Chondrocyte (in vitro differentiated cells): ENCODE data around the gene NTRK3. TPM values are rescaled to one million over a fixed set of nuclear protein-coding genes. Genes with fewer than 3 reads are reported as not detected.

Experiments
- DNase-seq: peaks from one replicate; pipeline ENCODE4 v3.0.0; 2021; ENCODE audit warnings: mixed read lengths, low spot score
- H3K27ac Mint-ChIP-seq: one replicate; pipeline ENCODE4 v1.8.0; 2021; ENCODE audit warnings: mild to moderate bottlenecking, moderate library complexity, mixed read lengths; ENCODE audit not compliant: unreplicated experiment
- H3K27me3 Mint-ChIP-seq: 2 replicates; pipeline ENCODE4 v1.8.0; 2021; ENCODE audit warnings: low read depth, mixed read lengths
- H3K36me3 Mint-ChIP-seq: 2 replicates; pipeline ENCODE4 v1.8.0; 2021; ENCODE audit warnings: low read depth, mixed read lengths
- H3K4me1 Mint-ChIP-seq: 2 replicates; pipeline ENCODE4 v1.8.0; 2021; ENCODE audit warnings: low read depth, mild to moderate bottlenecking, mixed read lengths
- H3K4me3 Mint-ChIP-seq: one replicate; pipeline ENCODE4 v1.8.0; 2021; ENCODE audit warnings: mild to moderate bottlenecking, moderate library complexity, mixed read lengths; ENCODE audit not compliant: unreplicated experiment
- H3K9me3 Mint-ChIP-seq: 2 replicates; pipeline ENCODE4 v1.8.0; 2021; ENCODE audit warnings: low read depth, mixed read lengths
- total RNA-seq: library from RNA; stranded (reverse); gene quantifications from 3 replicates; pipeline ENCODE4 v1.2.1, GENCODE V29; 2021
- TF ChIP-seq, protein P1 (sequence below): fragments of 200-600 bp; sonication (generic); IDR thresholded peaks from 2 replicates; pipeline ENCODE4 v1.5.0; 2021; ENCODE audit warnings: antibody characterized with exemption, mild to moderate bottlenecking, moderate library complexity

The NTRK3 gene
- total RNA-seq, 1 donor from 2014 or later: not detected

DNA sequence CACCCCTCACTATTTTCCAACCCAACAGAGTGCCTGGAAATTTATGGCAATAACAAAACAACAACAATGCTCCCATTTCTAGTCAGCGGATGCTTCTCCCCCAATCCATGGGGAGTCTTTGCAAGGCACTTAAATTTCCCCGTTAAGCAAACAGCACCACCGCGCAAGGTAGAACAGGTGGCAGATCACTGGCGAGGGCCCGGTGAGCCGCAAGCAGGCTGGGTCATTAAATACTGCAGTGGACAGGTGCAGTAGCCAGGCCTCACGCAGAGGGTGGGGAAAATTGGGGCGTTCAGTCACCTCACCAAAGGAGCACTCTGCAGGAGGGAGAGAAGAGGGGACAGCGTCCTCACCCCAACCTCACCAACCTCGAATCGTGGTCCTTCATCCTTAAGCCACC lies 147.5 kb downstream of the NTRK3 start:
- H3K9me3 Mint-ChIP-seq: peaks cover 4% of the 10 kb centered on the region
- H3K27me3 Mint-ChIP-seq: no peaks in the 10 kb centered on the region
- no peak overlapping the region for H3K4me3 Mint-ChIP-seq
- H3K4me1 Mint-ChIP-seq: no peaks in the 10 kb centered on the region
- no peak for DNase-seq
- TF ChIP-seq, protein P1, sequence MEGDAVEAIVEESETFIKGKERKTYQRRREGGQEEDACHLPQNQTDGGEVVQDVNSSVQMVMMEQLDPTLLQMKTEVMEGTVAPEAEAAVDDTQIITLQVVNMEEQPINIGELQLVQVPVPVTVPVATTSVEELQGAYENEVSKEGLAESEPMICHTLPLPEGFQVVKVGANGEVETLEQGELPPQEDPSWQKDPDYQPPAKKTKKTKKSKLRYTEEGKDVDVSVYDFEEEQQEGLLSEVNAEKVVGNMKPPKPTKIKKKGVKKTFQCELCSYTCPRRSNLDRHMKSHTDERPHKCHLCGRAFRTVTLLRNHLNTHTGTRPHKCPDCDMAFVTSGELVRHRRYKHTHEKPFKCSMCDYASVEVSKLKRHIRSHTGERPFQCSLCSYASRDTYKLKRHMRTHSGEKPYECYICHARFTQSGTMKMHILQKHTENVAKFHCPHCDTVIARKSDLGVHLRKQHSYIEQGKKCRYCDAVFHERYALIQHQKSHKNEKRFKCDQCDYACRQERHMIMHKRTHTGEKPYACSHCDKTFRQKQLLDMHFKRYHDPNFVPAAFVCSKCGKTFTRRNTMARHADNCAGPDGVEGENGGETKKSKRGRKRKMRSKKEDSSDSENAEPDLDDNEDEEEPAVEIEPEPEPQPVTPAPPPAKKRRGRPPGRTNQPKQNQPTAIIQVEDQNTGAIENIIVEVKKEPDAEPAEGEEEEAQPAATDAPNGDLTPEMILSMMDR: no peak
- H3K27ac Mint-ChIP-seq: no peak overlapping the region
- H3K36me3 Mint-ChIP-seq: no peaks in the 10 kb centered on the region

- H3K27ac Mint-ChIP-seq: no peak overlapping the region
- no peaks in the 10 kb centered on the region for H3K4me1 Mint-ChIP-seq
- H3K9me3 Mint-ChIP-seq: peaks cover 4% of the 10 kb centered on the region
- H3K27me3 Mint-ChIP-seq: no peaks in the 10 kb centered on the region
- H3K4me3 Mint-ChIP-seq: no peak overlapping the region
- TF ChIP-seq, protein P1: no peak
- DNase-seq: no peak
- no peaks in the 10 kb centered on the region for H3K36me3 Mint-ChIP-seq
Measured at GRCh38 chr15:88108477-88108876, 148.1 kb downstream of the NTRK3 start.

GRCh38 chr15:88106074-88106473 lies 150.5 kb downstream of the NTRK3 start:
- no peak overlapping the region for H3K27ac Mint-ChIP-seq
- H3K36me3 Mint-ChIP-seq: no peaks in the 10 kb centered on the region
- TF ChIP-seq, protein P1: no peak
- H3K27me3 Mint-ChIP-seq: no peaks in the 10 kb centered on the region
- no peak overlapping the region for H3K4me3 Mint-ChIP-seq
- no peak for DNase-seq
- H3K4me1 Mint-ChIP-seq: no peaks in the 10 kb centered on the region
- H3K9me3 Mint-ChIP-seq: peaks cover 4% of the 10 kb centered on the region

DNA sequence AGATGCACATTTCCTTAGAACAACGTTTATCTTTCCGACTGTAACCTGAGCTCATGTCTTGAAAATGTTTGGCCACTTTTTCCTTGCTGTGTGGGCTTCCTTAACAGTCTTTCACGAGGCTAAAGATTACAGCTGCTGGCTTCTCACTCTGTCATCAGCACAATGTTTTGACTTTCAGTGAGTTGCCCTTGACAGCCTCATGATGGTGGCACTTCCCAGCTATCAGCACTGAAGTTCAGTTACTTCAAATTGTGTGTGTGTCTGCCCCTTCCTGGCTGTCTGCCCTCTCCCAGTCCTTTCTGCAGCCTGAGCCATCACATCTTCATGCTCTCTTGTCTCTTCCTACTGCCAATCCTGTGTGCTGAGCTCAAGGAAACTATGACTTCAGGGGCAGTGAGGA lies 152.2 kb downstream of the NTRK3 start:
- Mint-ChIP-seq H3K27ac (no peak overlapping the region), H3K9me3 (peaks cover 4% of the 10 kb centered on the region), H3K4me3 (no peak overlapping the region), H3K27me3 (no peaks in the 10 kb centered on the region), H3K36me3 (no peaks in the 10 kb centered on the region), H3K4me1 (no peaks in the 10 kb centered on the region)
- DNase-seq: no peak
- TF ChIP-seq, protein P1: no peak

DNA sequence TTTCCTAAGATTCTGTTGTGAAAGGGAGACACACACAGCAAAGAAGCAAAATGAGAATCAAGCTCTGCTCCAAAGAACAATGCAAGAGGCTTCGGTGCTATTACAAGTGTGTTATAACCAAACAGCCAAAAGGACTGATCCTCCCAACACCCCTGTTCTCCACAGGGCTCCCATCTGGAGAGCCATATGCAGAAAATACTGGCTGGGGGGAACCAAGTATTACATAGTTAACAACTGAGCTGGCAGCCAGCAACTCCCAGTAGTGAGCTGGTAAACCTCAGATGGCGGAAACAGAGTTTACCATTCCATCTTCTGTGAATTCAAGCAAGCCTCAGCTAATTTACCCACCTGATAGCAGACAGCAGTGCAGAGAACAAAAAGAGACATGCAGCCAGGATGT lies 156.4 kb downstream of the NTRK3 start:
- no peak overlapping the region for H3K4me3 Mint-ChIP-seq
- no peaks in the 10 kb centered on the region for H3K27me3 Mint-ChIP-seq
- no peaks in the 10 kb centered on the region for H3K4me1 Mint-ChIP-seq
- H3K36me3 Mint-ChIP-seq: no peaks in the 10 kb centered on the region
- DNase-seq: no peak
- no peak overlapping the region for H3K27ac Mint-ChIP-seq
- H3K9me3 Mint-ChIP-seq: no peaks in the 10 kb centered on the region
- TF ChIP-seq, protein P1: no peak
